Tibial nerve (tissue), 4 donors: Measurements from ENCODE around the gene SETDB2. TPM values are rescaled to one million over a fixed set of nuclear protein-coding genes. Genes with fewer than 3 reads are reported as not detected.

Experiments used
- DNase-seq, 2 donors: peaks; one replicate each; pipeline ENCODE4 v3.0.0-alpha.2; 2019; ENCODE audit warnings: low spot score in 2 of 2
- H3K27ac ChIP-seq, 4 donors: fragments of 200-600 bp; sonication (generic) in 3 of 4; one replicate each; pipeline ENCODE4 v1.5.1; 2017 to 2019; ENCODE audit warnings: mild to moderate bottlenecking in 1 of 4
- H3K27me3 ChIP-seq, 2 donors: fragments of 200-600 bp; sonication (generic) in 1 of 2; one replicate each; pipeline versions ENCODE4 v1.5.1 to v1.6.0; 2017 to 2019
- H3K36me3 ChIP-seq, 3 donors: fragments of 200-600 bp; sonication (generic); one replicate each; pipeline ENCODE4 v1.5.1; 2018 to 2019
- H3K4me1 ChIP-seq, 4 donors: fragments of 200-600 bp; sonication (generic) in 3 of 4; one replicate each; pipeline ENCODE4 v1.5.1; 2017 to 2019
- H3K4me3 ChIP-seq, 4 donors: fragments of 200-600 bp; sonication (generic) in 3 of 4; one replicate each; pipeline ENCODE4 v1.5.1; 2017 to 2019; ENCODE audit warnings: mild to moderate bottlenecking in 1 of 4, moderate library complexity in 1 of 4
- H3K9me3 ChIP-seq, 4 donors: fragments of 200-600 bp; sonication (generic) in 3 of 4; one replicate each; pipeline ENCODE4 v1.5.1; 2017 to 2019
- CTCF ChIP-seq, 5 experiments: fragments of 200-600 bp in 3 of 5; fragments of 450-650 bp in 2 of 5; sonication (generic) in 3 of 5; IDR thresholded peaks; one replicate each; pipeline ENCODE4 v1.5.1; 2016 to 2019; ENCODE audit warnings: antibody characterized with exemption in 5 of 5, mild to moderate bottlenecking in 3 of 5, moderate library complexity in 2 of 5
- EP300 ChIP-seq, 2 donors: sonication (generic); formaldehyde crosslinking; IDR thresholded peaks; one replicate each; pipeline ENCODE4 v1.6.1; 2017; ENCODE audit warnings: antibody characterized with exemption in 2 of 2, mild to moderate bottlenecking in 1 of 2
- POLR2A ChIP-seq, 2 donors: fragments of 450-650 bp; IDR thresholded peaks; one replicate each; pipeline ENCODE4 v1.6.1; 2017; ENCODE audit warnings: antibody characterized with exemption in 2 of 2, mild to moderate bottlenecking in 2 of 2, moderate library complexity in 2 of 2
- WGBS, 2 donors: methylation state at CpG; one replicate each; pipeline ENCODE4 v1.1.5; 2018; 5-methylcytosine and 5-hydroxymethylcytosine counted together
- total RNA-seq, 4 donors: library from RNA; depleted of rRNA; stranded (reverse); fragments of >200 nt; gene quantifications; one replicate each; pipeline ENCODE4 v1.1.0, GENCODE V29; 2016

The SETDB2 gene
- total RNA-seq, 4 donors from 2014 or later: 9.2 to 16.5 (median 13.0) TPM

DNA sequence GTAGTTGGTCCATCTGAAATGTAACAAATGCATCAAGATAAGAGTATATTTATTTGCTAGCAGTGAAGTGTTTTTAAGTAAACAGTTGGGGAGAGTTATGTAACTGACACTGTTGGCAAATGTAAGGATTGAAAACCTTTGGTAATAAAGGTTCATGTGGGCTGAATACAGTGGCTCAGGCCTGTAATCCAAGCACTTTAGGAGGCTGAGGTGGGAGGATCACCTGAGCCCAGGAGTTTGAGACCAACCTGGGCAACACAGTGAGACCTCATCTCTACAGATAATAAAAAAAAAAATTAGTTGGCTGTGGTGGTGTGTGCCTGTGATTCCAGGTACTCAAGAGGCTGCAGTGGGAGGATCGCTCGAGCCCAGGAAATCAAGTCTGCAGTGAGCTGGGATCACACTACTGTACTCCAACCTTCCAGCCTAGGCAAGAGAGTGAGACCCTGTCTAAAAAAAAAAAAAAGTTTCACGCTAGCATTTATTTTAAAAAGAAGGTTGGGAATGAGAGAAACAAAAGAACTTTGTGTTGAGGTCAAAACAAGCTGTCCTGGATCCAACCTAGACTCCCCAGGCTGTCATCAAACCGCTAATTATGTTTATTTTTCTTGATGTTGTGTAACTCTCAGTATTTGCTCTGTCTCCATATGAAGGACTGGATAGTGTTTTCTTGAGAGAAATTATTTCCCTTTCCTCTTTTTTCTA is 20.7 kb downstream of the SETDB2 start:
- peak overlapping the region in 1 of 4 donors; percentile 36 for H3K27ac ChIP-seq
- peaks cover 0 to 17% (median 0%) of the 10 kb centered on the region in 4 donors for H3K4me1 ChIP-seq
- H3K4me3 ChIP-seq: no peak overlapping the region
- 56 to 57% methylated on average over 4 of the region's 4 CpGs for WGBS, 2 donors
- no peaks in the 10 kb centered on the region for H3K27me3 ChIP-seq
- H3K36me3 ChIP-seq: peaks cover 0 to 71% (median 14%) of the 10 kb centered on the region in 3 donors
- DNase-seq: no peak
- peaks cover 0 to 12% (median 3%) of the 10 kb centered on the region in 4 donors for H3K9me3 ChIP-seq
- TF ChIP-seq EP300 (IDR thresholded peaks at IDR 0.05) (peak in 1 of 2 donors; percentile 13), POLR2A (IDR thresholded peaks at IDR 0.05) (no peak), CTCF (IDR thresholded peaks at IDR 0.05) (no peak)

DNA sequence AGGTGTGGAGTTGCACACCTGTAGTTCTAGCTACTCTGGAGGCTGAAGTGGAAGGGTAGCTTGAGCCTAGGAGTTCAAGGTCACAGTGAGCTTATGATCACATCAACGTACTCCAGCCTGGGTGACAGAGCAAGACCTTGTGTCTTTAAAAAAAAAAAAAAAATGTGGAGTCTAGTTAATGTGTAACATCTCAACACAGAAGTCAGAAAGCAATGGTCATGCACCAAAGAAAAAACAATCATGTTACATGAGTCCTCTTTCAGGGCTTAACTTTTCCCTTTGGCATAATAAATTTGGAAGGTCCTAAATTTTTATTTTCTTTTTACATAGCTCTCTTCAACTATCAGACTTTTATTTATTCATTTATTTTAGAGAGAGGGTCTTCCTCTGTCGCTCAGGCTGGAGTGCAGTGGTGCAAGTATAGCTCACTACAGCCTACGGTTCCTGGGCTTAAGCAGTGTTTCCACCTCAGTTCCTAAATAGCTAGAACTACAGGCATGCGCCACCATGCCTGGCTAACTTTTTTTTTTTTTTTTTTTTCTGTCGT is 22.3 kb downstream of the SETDB2 start:
- Histone ChIP-seq H3K36me3 (peaks cover 0 to 71% (median 14%) of the 10 kb centered on the region in 3 donors), H3K4me3 (no peak overlapping the region), H3K4me1 (peaks cover 0 to 17% (median 0%) of the 10 kb centered on the region in 4 donors), H3K27me3 (no peaks in the 10 kb centered on the region), H3K9me3 (peaks cover 0 to 12% (median 3%) of the 10 kb centered on the region in 4 donors), H3K27ac (no peak overlapping the region)
- no peak for DNase-seq
- WGBS, 2 donors: 72 to 89% methylated on average over 5 of the region's 5 CpGs
- no peak for TF ChIP-seq POLR2A (IDR thresholded peaks at IDR 0.05)
- no peak for TF ChIP-seq EP300 (IDR thresholded peaks at IDR 0.05)
- no peak for TF ChIP-seq CTCF (IDR thresholded peaks at IDR 0.05)

DNA sequence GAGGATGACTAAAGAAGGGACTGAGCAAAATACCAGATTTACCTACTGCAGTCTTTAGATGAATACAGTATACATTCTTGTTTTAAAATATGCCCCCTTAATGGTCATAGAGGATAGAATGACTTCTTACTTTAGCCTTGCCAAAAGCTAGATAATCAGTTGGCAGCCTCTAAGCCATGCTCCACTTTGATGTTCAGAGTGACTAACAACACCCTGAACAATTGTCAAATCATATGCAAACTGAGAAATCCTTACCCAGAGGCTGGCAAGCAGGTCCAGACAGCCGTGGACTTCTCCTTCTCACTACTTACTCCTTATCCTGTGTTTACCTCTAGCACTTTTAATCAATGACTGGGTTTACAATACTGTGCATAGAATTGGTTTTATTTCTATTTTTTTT is 28.1 kb downstream of the SETDB2 start:
- WGBS, 2 donors: 76 to 83% methylated on average over 1 of the region's 1 CpG
- Histone ChIP-seq H3K27me3 (no peaks in the 10 kb centered on the region), H3K36me3 (peaks cover 0 to 75% (median 11%) of the 10 kb centered on the region in 3 donors), H3K4me3 (no peak overlapping the region), H3K27ac (no peak overlapping the region), H3K4me1 (no peaks in the 10 kb centered on the region), H3K9me3 (no peaks in the 10 kb centered on the region)
- DNase-seq: no peak
- TF ChIP-seq EP300 (IDR thresholded peaks at IDR 0.05) (no peak), POLR2A (IDR thresholded peaks at IDR 0.05) (no peak), CTCF (IDR thresholded peaks at IDR 0.05) (no peak)

- peaks cover 0 to 94% (median 11%) of the 10 kb centered on the region in 3 donors for H3K36me3 ChIP-seq
- no peak overlapping the region for H3K4me3 ChIP-seq
- DNase-seq: no peak
- no peaks in the 10 kb centered on the region for H3K27me3 ChIP-seq
- no peak for TF ChIP-seq POLR2A (IDR thresholded peaks at IDR 0.05)
- TF ChIP-seq CTCF (IDR thresholded peaks at IDR 0.05): no peak
- no peak for TF ChIP-seq EP300 (IDR thresholded peaks at IDR 0.05)
- 92 to 94% methylated on average over 7 of the region's 7 CpGs for WGBS, 2 donors
- no peaks in the 10 kb centered on the region for H3K4me1 ChIP-seq
- H3K9me3 ChIP-seq: no peaks in the 10 kb centered on the region
- no peak overlapping the region for H3K27ac ChIP-seq
Measured at GRCh38 chr13:49476529-49476928, 32.5 kb downstream of the SETDB2 start.

- no peak for TF ChIP-seq EP300 (IDR thresholded peaks at IDR 0.05)
- TF ChIP-seq CTCF (IDR thresholded peaks at IDR 0.05): no peak
- TF ChIP-seq POLR2A (IDR thresholded peaks at IDR 0.05): no peak
- 76 to 85% methylated on average over 5 of the region's 5 CpGs for WGBS, 2 donors
- no peak for DNase-seq
- H3K4me3 ChIP-seq: no peak overlapping the region
- H3K9me3 ChIP-seq: no peaks in the 10 kb centered on the region
- H3K27ac ChIP-seq: no peak overlapping the region
- peaks cover 0 to 85% (median 0%) of the 10 kb centered on the region in 3 donors for H3K36me3 ChIP-seq
- no peaks in the 10 kb centered on the region for H3K4me1 ChIP-seq
- H3K27me3 ChIP-seq: no peaks in the 10 kb centered on the region
Measured at GRCh38 chr13:49481788-49482187, 37.7 kb downstream of the SETDB2 start.
